CD4-positive, alpha-beta T cell treated with Interleukin-15 for 4 hours (primary cell): Measurements from ENCODE around the gene SERBP1.
"Not testable (repeated sequence)": the region's sequence is repeated elsewhere in the genome, so short reads cannot be mapped to it uniquely, and the experiment has no call there.

ENCODE experiments used
- DNase-seq: peaks from one replicate; pipeline ENCODE4 v3.0.0-alpha.2; 2020; ENCODE audit warnings: low spot score

Gene SERBP1

DNA sequence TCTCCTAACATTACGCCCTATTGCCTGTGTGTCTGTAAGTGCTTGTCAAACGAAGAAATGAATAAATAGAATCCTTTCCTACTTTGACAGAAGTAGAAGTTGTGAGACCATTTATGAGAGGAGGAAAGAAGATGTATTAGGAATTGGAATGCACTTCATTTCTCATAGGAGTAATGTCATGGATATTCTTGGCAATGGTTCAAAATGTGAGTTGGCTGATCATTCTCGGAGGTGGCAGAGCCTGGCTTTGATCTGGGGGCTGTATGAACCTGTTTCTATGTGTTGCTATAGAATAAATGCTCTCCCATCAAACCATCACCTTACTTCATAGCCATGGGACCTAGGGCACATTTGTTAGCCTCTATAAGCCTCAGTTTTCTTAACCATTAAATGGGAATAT, 10.1 kb upstream of the SERBP1 start:
- no peak for DNase-seq

DNA sequence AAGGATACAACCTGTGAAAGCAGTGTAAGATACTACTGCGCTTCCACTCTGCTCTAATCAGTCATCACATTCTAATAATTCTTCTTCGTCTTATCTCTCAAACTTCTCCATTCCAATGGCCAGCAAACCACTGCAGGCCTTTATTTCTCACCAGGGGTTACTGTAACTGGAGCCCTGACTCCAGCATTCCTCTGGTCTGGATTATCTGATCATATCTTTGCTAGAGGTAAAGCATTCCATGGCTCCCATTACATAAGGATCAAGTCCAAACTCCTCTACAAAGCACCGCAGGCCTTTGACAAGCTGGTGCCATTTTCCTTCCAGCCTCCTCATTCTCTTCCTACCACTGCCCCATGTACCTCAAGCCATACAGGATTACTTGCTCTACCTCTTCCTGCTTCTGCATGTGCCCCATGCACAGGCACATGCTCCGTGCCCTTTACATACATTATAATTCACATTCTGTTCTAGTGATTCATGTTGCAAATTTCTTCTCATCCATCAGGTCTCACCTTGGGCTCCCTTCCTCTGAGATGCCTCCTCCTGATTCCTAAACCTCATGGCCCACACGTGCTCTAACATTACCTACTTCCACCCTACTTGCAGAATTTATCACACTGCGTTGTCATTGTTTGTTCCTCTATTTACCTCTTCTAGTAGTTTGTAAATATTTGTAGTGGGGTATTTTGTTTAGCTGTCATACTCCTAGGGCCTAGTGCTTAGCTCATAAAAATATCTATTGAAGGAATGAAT, 9.3 kb upstream of the SERBP1 start:
- no peak for DNase-seq

DNA sequence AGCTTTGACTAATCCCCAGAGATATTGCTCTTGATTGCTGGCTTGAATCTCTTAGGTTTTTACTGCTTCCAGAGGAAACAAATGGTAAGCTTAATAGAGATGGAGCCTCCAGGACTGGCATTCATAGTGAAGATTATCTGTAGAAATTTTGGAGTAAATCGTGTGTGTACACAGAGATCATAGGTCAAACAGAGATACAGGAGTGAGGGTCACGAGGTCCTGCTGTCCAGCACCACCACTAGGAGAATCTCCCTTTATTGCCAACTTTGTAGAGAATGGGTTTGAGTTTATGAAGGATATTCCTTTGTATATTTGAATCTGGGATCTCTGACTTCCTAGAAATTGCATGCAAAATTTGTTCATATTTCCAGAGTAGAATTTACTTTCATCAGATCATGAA, 7.8 kb upstream of the SERBP1 start:
- DNase-seq = no peak

DNA sequence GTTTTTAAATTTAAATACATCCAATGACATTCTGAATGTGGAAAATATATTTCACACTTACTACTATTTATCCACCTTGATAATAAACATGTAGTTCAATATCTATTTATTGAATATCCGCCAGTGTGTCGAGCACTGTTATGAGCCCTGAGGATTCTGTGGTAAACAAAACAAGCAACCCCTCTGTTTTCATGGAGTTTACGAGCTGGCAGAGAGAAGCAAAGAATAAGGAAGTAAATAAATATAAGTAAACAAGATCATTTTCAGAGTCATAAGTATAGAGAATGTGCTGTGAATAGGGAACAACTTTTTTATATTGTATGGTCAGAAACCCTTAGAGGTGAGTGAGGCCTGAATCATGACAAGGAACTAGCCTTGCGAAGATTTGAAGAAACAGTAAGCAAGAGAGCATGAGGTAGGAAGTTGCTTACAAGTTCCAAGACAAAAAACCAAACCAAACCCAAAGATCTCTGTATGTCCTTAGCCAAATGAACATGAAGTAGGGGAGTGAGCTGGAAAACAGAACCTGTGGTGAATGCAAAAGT, 6.4 kb upstream of the SERBP1 start:
- DNase-seq = no peak

DNA sequence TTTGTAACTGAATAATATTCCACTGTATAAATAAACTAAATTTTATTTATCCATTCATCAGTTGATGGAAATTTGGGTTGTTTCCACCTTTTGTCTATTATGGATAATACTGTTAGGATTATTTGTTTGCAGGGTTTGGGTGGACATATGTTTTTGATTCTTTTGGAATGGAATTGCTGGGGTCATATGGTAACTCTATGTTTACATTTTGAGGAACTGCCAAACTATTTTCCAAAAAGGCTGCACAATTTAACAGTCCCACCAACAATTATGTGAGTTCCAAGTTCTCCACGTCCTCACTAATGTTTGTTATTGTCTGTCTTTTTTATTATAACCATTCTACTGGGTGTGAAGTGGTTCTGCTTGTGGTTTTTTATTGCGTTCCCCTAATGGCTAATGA, 4.3 kb upstream of the SERBP1 start:
- no peak for DNase-seq

DNA sequence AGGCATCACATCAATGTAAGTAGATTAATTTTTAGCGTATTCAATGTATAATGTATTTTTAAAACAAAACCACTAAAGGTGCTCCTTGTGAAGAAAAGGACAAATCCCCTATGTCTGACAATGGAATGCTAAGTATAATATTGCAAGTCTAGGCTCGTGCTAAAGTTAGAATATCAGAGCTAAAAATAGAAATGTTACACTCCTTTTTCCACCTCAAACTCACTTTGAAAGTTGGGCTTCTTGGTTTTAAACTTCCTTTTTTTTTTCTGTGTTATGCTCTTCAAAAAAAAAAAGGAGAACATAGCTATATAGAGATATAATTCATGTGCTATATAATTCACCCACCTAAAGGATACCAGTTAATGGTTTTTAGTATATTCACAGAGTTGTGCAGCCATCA, 3.6 kb upstream of the SERBP1 start:
- DNase-seq = no peak

DNA sequence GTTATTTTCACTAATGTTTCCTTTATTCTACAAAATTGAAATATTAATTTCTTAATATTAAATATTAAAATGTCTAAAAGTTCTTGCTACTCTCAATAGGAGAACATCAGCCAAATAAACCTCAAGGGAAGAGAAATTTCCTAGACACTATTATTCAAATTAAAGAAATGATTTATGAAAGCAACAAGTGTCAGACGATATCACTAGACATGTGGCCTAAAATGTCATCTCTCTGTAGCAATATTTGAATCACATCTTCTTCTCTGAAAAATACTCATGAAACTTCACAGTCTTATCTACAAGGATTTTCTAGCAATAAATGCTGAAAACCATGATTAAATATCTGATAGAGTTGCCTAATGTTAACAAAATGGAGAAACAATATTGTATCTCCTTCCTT, 2.5 kb upstream of the SERBP1 start:
- no peak for DNase-seq

DNA sequence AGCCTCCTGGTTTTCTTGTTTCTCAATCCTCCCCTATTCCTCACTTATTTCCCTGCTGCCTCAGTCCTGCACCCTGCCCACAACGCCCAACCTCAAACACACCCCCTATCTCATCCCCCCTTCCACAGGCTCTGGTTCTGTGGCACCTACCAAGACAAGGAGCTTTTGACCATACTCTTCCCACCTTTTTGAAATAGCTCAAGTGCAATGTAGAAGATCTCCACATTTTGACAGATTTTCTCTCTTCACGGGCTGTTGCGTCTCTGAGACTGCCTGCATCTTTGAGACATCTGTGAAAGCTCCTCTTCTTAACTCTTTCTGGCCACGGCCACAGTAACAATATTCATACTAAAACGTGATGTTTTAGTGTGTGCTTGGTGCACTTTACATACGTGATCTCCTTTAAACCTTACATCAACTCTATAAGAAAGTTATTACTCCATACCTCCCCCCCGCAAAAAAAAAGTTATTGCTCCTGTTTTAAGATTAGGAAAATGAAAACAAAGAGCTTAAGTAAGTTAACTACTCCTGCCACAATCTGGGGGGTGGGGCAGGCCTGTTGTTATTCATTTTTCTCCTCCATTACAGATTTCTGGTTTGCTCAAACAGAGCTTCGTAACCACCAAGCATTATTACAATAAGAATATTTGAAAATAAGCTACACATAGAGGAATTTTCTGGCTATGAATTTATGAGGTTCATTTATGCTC, 1.8 kb upstream of the SERBP1 start:
- DNase-seq = no peak

DNA sequence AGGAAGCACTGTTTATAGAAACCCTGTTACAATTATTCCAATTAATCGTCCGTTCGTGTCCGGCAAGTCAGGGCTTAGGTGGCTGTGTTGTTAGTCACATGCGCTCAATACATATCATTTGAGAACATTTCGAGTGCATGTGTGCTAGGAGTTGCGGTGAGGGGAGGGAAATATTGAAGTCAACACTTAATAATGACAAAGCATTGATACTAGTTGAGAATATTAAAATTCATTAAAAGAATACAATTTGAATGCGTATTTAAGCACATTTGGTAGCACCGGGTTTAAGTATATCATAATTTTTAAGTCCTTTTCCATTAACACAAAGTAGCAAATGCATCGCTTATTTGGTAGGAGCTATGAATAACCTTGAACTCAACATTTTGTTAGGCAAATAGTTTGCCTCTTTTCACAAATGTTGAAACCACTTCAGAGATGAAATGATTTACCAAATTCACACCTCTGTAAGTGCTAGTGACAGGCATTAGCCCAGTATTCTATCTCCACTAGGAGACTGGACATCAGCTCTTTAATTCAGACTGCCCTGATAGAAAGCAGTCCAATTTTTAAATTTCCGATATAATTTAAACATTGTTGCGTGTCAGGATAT, 1.1 kb upstream of the SERBP1 start:
- DNase-seq = no peak

DNA sequence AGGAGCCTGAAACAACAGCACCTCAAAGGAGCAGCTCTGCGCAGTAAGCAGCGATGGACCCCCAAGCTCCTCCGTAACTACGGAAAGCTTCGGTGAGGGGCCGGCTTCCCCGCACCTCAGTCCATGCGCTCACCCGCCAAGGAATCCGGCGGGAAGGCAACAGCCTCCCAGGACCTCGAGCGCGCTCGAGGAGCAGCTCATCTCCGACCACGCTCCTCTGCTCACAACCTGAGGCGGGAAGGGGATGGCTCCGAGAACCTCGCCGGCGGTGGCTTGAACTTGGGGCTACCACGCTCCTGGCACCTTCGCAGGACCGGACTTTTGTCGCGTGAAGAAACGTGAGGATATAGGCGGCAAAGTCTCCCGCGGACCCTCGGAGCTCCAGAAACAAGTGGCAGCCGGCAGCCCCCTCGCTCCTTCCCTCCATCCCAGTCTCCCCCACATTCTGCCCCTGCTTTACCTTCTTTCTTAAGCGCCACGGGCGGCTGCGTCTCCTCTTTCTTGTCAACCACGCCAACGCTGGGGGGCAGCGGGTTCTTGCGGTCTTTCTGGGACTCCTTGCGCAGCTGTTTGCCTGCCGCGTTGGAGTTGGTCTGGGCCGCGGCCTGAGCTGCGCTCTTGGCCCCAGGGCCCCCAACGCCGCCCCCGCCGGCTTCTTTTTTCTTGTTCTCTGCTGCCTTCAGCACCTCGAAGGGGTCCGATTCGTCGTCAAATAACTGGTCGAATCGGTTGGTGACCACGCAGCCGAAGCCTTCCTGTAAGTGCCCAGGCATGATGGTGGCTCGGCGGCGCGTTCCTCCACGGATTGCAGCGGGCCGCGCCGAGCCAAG, 459 bp downstream of the SERBP1 start:
- no peak for DNase-seq

DNA sequence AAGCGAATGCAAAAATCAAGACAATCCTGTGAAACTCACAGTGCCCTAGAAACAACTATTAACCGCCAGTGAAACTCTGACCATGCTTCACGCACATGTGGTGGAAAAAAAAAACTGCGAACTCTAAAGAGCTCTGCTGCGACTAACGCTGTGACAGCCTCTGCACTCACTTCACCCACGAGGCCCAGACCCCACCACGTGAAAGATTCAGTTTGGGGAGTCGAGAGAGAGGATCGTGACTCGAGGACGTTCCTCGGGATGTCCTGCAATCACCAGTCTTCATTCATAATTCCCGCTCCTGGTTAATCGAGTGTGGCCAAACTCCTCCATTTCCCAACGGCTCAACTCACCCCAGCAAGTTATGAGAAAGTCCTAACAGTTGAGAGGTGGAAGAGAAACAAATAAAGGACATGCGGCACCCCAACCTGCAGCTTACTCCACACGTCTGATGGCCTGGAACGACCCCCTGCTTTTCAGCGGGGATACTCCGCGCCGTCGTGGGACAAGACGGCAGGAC, 1.1 kb downstream of the SERBP1 start:
- no peak for DNase-seq

DNA sequence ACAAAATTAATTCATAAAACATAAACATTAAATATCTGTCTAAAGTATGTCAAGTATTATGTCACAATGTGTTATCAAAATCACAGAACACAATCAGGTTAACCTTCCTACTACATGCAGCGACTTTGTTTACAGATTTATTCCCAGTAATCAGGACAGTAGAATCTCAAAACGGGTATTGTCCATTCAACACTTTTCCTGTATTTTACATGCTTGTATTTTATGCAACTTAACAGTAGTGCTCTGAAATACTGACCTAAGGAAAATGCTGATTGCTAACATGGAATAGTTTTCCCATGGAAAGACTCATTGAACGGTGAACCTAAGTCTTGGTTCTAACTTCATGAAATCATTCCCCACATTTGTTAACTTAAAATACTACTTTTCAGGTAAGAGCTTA, 2.3 kb downstream of the SERBP1 start:
- no peak for DNase-seq

DNA sequence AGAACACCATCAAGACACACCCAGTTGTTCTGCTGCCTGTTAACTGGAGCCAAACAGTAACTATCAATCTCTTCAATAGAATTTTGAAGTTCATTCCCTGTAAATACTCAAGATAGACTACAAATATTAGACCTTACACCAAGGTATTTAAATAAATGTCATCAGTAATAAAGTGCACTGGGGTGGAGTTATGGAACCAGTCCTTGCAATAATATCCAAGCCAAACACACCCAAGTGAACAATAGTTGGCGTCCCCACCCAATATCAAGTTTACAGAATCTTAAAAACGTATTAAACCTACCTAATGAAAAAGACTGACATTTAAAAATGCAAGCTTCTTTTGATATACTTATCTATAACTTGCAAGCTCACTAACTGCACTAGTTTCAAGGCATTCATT, 2.7 kb downstream of the SERBP1 start:
- DNase-seq = no peak

DNA sequence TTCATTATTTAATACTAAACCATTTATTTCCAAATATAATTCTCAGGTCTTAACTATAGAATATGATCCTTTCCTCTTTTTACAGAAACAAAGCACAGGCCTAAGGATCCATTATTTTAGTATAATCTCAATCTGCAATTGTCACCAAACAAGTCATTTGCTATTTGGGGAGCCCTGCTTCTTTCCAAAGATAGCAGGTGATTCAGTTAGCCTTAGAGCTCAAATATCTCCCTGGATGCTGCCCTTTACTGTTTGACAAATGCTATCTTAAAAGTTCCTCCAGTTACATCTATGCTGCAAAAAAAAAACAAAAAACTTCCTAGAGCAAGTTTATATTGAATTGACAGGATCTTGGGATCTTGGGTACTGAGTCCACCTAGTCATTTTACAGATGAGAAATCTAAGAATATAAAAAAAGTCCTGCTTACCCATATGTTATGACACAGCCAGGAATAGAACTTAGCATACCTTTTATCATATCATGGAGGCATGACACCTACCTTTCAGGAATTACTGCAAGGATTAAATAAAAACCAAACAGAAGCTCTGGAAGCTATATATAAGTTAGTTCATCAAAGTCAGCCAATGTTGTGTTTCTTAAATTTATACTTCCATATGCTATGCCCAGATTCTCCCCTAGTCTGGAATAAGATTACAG, 9.2 kb downstream of the SERBP1 start:
- no peak for DNase-seq

DNA sequence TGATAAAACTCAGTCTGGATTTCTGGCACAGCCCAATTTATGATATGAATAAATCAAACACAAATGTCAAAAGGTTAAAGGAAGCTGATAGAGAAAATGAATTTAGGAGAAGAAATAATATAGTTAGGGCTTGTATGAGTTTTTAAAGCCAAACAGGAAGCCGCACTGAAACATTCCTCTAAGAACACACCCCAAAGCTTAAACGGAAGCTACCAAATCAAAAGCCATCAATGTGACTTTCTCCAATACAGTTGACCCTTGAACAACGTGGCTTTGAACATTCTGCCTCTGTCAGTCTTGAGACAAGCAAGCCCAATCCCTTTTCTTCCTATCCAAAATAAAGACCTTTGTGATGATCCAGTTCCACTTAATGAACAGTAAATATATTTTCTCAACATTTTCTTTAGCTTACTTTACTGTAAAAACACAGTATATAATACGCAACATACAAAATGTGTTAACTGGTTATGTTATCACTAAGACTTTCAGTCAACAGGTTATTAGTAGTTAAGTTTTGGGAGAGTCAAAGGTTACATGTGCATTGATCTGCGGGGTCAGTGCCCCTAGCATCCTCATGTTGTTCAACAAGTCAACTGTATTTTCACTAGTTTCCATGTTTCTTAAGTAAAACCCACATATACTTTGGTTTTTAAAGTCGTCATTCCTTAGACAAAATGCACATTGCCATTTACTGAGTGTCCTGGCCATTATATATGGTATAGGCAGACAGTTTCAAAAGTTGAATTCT, 11.2 kb downstream of the SERBP1 start:
- no peak for DNase-seq

DNA sequence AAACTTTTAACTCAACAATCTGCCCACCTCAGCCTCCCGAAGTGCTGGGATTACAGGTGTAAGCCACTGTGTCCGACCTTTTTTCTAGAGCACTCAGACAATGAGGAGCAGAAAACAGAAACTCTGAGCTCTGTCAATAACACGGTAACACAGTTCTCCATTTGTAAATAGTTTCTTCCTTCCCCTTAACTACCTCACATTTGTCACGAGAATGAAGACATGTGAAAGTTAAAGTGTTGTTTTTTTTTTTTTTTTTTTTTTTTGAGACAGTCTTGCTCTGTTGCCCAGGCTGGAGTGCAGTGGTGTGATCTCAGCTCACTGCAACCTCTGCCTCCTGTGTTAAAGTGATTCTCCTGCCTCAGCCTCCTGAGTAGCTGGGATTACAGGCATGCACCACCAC, 12.5 kb downstream of the SERBP1 start:
- DNase-seq = not testable (repeated sequence)

DNA sequence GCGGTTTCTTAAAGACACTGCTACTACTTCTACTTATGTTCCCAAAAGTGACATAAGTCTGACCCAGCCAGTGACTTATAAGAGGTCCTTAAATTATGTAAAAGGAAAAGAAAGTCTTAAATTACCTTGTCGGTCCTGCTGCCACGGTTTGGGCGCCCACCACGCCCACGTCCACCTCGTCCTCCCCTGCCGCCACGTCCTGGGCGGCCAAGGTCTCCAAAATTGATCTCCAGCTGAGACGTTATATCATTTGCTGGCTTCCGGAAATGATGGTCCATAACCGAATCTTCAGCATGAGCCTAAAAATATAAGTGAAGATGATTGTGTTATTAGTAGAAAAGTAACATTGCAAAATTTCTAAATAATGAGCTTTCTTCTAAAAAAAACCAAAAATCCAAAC, 15.2 kb downstream of the SERBP1 start:
- no peak for DNase-seq

DNA sequence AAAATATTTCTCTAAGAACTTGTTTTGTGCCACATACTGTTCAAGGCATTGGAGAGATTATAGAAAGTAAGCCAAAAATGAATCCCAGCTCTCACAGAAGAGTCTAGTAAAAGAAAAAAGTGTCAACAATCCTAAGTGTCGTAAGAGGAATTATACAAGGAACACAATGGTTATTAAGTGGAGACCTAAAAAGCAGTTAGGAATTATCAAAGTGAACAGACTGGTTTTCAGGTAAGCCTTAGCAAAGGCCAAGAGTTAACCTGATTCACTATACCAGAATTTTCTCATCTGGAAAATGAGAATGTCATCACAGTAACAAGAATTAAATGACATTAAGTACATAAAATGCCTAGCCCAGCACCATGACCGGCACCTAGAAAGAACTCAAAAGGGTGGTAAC, 15.6 kb downstream of the SERBP1 start:
- DNase-seq = no peak

DNA sequence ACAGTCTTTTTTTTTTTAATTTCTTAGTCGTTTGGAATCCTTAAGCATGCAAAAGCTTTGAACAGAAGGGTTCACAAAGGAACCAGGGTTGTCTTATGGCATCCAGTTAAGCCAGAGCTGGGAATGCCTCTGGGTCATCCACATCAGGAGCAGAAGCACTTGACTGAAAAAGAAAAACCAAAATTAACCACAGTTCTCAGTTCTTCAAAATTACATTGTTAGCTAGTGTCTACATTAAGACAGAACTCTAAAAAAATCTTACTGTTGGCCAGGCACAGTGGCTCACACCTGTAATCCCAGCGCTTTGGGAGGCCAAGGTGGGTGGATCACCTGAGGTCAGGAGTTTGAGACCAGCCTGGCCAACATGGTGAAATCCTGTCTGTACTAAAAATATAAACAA, 17.1 kb downstream of the SERBP1 start:
- not testable (repeated sequence) for DNase-seq

DNA sequence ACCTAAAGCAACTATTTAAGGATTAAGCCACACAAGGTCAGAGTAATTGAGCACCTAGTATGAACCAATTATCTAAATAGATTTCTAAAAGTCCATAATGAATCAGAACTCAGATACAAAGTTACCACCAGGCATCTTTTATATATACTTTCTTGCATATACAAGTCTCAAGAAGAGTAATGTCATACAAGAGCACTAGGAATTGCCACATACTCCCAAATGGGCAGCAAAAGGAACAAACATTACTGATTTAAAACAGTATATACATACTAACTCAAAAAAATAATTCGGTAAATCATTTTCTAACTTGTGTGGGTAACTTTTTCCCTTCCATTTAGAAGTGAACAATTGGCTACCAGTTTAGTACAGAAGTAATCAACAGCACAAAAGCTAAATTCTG, 22.1 kb downstream of the SERBP1 start:
- no peak for DNase-seq

DNA sequence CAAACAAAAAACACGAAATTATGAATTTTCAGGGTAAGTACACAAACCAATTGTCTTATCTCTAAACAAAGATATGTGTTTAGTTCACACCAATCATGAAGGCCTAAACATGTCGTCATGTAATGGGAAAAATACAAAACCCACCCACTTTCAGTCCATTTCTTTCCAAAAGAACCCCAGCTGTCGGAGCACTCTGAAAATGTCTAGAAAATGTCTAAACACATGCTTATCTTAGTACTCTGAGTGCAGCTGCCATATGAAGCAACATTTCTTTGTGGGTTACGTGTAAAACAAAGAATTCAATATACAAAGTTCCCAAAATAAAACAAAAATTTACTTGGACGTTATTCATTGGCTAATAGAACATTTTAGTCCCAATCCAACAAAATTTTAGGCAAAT, 22.7 kb downstream of the SERBP1 start:
- DNase-seq = no peak
